HG03060 (cell line): ENCODE results near the gene INSM1.

Source experiments
- ATAC-seq: cut with Tn5 transposase; IDR thresholded peaks from one replicate; pipeline ENCODE4 v1.9.1; 2021; ENCODE audit warnings: low read depth, moderate number of reproducible peaks; ENCODE audit not compliant: unreplicated experiment

INSM1 gene

GRCh38 chr20:20360464-20360863 is 7.4 kb upstream of the INSM1 start:
- ATAC-seq, result no peak

DNA sequence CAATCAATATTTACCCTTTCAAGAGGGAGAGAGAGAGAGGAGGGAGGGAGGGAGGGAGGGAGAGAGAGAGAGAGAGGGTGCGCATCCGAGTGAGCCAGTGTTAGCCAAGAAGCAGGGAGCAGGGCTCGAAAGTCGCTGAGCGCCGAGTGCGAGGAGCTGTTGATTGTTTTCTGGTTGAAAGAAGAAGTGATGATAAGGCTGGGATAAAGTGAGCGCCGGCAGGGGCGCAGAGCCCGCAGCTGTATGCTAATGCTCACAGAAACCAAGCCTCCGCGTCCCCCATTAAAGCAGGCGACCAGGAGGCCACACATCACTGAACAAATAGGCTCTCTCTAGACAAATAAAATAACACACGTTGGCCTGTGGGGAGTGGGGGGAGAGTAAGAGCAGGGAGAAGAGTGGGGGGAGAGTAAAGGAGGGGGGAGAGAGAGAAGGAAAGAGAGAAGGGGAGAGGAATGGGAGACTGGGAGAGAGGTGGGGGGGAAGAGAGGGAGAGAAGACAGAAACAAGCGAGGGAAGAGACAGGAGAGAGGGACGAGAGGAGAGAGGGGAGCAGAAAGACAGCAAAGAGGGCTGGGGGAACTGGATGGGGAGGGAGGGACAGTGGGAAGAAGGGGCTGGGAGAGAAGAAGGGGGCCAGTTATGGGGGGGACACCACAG is 5.0 kb upstream of the INSM1 start:
- ATAC-seq, result no peak

- ATAC-seq, result no peak
Measured at GRCh38 chr20:20363434-20363798, 4.5 kb upstream of the INSM1 start.

- no peak for ATAC-seq
Measured at GRCh38 chr20:20363799-20364592, 3.9 kb upstream of the INSM1 start.

GRCh38 chr20:20364593-20365479 is 3.1 kb upstream of the INSM1 start:
- no peak for ATAC-seq

DNA sequence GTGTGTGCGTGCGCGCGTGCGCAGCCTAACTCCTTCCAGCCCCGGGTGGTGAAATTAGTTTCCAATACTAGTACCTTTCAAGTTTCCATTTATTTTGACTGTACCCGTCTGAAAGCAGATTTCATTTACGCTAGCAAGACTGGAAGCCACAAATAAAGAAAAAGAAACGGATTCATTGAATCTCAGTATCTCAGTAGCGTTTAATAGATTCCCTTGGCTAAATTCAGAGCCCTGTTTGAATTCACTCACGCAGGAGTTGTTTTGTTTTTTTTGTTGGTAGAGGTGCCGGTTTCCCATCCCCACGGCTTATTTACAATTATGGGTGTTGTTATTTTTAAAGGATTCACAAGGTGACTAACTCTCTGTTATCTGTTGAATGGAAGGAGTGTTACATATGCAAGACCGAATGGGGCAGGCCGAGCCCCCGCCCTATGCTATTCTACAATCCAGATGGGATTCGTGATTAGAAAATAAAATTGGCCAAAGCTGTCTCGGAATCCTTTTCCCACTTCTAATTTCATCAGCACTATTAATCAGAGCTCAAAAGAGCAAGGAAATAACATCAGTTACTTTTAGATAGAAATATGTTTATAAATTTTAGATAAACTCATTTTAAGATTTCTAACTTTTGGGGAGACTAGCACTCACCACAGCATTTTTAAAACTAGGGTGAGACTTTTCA is 2.3 kb upstream of the INSM1 start:
- no peak for ATAC-seq

- no peak for ATAC-seq
Measured at GRCh38 chr20:20366551-20366875, 1.4 kb upstream of the INSM1 start.

GRCh38 chr20:20366876-20367574 is 879 bp upstream of the INSM1 start:
- no peak for ATAC-seq

- no peak for ATAC-seq
Measured at GRCh38 chr20:20368418-20369249, 730 bp downstream of the INSM1 start.

DNA sequence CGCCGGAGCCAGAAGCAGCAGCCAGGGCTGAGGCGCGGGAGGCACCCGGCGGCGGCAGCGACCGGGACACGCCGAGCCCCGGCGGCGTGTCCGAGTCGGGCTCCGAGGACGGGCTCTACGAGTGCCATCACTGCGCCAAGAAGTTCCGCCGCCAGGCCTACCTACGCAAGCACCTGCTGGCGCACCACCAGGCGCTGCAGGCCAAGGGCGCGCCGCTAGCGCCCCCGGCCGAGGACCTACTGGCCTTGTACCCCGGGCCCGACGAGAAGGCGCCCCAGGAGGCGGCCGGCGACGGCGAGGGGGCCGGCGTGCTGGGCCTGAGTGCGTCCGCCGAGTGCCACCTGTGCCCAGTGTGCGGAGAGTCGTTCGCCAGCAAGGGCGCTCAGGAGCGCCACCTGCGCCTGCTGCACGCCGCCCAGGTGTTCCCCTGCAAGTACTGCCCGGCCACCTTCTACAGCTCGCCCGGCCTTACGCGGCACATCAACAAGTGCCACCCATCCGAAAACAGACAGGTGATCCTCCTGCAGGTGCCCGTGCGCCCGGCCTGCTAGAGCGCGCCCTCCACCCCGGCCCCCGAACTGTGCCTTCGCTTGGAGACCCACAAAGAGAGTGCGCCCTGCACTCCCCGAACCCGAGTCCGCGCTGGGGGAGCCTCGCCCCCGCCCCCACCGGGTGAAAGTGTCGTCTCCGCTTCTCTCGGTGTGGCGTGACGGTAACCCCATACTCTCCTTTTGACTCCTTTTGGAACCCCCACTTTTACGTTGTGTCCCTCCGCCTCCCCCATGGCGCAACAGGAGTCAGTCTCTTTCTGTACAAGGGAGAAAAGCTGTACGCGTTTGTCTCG is 1.6 kb downstream of the INSM1 start:
- ATAC-seq, result no peak

- no peak for ATAC-seq
Measured at GRCh38 chr20:20370094-20370575, 2.2 kb downstream of the INSM1 start.

- no peak for ATAC-seq
Measured at GRCh38 chr20:20371083-20371482, 3.2 kb downstream of the INSM1 start.

- no peak for ATAC-seq
Measured at GRCh38 chr20:20371681-20372080, 3.8 kb downstream of the INSM1 start.

DNA sequence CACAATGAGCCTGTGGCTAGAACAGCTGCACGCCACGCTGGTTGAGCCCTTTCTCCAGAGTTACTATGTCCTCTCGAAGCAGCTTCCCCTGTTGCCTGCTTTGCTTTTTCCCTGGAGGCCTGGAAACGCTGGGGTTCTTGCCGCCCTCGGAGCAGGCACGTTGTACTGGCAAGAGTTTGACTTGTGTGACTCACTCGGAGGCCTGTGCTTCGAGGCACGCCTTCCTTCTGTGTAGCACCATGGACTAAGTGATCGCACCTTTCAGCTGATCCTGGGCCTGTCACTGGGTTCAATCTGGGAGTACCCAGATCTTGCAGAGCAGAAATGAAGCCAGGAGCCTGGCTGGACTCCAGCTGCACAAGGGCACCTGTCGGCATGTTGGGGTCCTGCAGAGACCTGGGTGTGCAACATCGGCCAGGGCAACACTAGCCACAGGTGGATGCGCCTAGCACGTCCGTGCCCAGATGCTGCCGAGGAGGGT is 5.2 kb downstream of the INSM1 start:
- ATAC-seq, result no peak

GRCh38 chr20:20375862-20376261 is 8.0 kb downstream of the INSM1 start:
- no peak for ATAC-seq

GRCh38 chr20:20386192-20386591 is 18.3 kb downstream of the INSM1 start:
- ATAC-seq, result no peak

GRCh38 chr20:20390393-20390792 is 22.5 kb downstream of the INSM1 start:
- no peak for ATAC-seq

- no peak for ATAC-seq
Measured at GRCh38 chr20:20391115-20391514, 23.2 kb downstream of the INSM1 start.
